IPS-18c (cell line): Measurements from ENCODE around the gene NUP210L.

Experiments used
- H3K4me3 ChIP-seq: 2 replicates; pipeline ENCODE4 v1.7.0; 2013; ENCODE audit warnings: low read depth, mild to moderate bottlenecking, low read length, moderate library complexity; ENCODE audit not compliant: insufficient read depth
- H3K9me3 ChIP-seq: one replicate; pipeline ENCODE4 v1.6.1; 2013; ENCODE audit warnings: mild to moderate bottlenecking, low read length, moderate library complexity; ENCODE audit not compliant: control insufficient read depth, insufficient read depth

The NUP210L gene

GRCh38 chr1:153963030-153963849 is 191.6 kb downstream of the NUP210L start, which contains the start of gene SLC39A1:
Gene SLC39A1 (minus strand): TSS chr1:153963537. CDS start chr1:153962715, 822 bp downstream.
- peak within 1 kb of the TSS; percentile 88 for H3K4me3 ChIP-seq

GRCh38 chr1:153962088-153963029 is 192.5 kb downstream of the NUP210L start:
- Histone ChIP-seq H3K9me3 (peaks cover 4% of the 10 kb centered on the region), H3K4me3 (peak overlapping the region; percentile 88)

More at GRCh38 chr1:153963030-153963849, 191.6 kb downstream of the NUP210L start, which contains the start of gene SLC39A1:
- peaks cover 4% of the 10 kb centered on the region for H3K9me3 ChIP-seq

- Histone ChIP-seq H3K4me3 (peak overlapping the region; percentile 88), H3K9me3 (peaks cover 4% of the 10 kb centered on the region)
These were observed 193.5 kb downstream of the NUP210L start for GRCh38 chr1:153961421-153961820.

DNA sequence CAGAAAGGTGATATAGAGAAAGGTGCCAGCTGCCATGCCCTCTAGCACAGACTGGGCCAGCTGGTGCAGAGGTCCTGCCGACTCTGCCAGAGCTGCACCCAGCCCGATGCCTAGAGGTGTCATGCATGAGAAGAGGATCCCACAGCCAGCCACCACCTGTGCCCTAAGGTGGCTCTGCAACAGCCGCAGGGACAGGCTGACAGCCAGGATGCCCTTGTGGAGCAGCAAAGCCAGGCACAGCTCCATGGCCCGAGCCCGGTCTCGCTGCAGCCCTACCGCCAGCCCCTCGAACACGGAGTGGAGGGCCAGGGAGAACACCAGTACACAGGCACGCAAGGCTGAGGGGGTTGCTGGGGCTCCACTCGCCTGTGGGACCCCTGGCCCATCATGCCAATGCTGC is 194.7 kb downstream of the NUP210L start:
- Histone ChIP-seq H3K4me3 (no peak overlapping the region), H3K9me3 (peaks cover 4% of the 10 kb centered on the region)

GRCh38 chr1:153959454-153959853 is 195.4 kb downstream of the NUP210L start:
- Histone ChIP-seq H3K9me3 (peaks cover 4% of the 10 kb centered on the region), H3K4me3 (no peak overlapping the region)

GRCh38 chr1:153958961-153959260 is 196.0 kb downstream of the NUP210L start:
- H3K9me3 ChIP-seq = peaks cover under 1% of the 10 kb centered on the region
- no peak overlapping the region for H3K4me3 ChIP-seq

- Histone ChIP-seq H3K4me3 (peak within 1 kb of the TSS; percentile 96), H3K9me3 (no peaks in the 10 kb centered on the region)
These were observed 196.5 kb downstream of the NUP210L start, which contains the start of gene CRTC2 for GRCh38 chr1:153958111-153958960. Gene CRTC2 (minus strand): TSS chr1:153958612. CDS start chr1:153958497, 115 bp downstream.

DNA sequence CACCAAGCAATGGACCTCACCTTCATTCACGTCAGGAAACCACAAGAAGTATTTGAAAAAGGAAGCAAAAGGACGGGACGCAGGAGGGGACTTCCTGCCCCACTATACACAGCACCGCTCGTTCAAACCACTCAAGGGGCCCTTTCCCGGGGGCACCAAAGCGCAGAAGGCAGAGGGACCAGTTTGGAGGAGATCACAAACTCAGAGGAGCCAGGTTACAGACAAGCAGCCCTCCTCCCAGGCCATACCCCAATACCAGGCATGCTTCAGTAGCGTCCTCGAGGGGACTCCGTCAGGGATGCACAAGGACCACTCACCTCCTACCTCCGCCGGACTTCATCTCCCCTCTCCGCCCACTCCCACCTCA is 197.1 kb downstream of the NUP210L start:
- peak overlapping the region; percentile 96 for H3K4me3 ChIP-seq
- H3K9me3 ChIP-seq = no peaks in the 10 kb centered on the region

GRCh38 chr1:153956997-153957715 is 197.7 kb downstream of the NUP210L start:
- Histone ChIP-seq H3K9me3 (no peaks in the 10 kb centered on the region), H3K4me3 (peak overlapping the region; percentile 96)

DNA sequence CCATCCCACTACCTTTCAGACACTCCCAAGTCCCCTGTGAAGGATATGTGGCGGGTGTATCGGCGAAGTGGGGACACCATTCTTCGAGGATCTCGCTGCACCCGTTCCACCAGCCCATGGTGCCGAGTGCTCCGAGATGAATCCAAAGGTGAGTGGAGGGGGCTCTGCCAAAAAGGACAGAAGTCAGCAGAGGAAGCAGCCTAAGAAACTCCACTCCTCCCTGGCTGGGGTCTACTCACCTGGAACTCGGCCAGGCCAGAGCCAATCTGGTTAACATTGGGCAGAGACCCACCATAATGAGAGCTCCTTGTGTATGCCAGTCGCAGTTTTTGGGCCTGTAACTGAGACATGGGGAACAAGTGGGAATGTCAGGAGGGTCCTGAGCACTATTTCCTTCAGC is 200.0 kb downstream of the NUP210L start:
- H3K4me3 ChIP-seq = no peak overlapping the region

DNA sequence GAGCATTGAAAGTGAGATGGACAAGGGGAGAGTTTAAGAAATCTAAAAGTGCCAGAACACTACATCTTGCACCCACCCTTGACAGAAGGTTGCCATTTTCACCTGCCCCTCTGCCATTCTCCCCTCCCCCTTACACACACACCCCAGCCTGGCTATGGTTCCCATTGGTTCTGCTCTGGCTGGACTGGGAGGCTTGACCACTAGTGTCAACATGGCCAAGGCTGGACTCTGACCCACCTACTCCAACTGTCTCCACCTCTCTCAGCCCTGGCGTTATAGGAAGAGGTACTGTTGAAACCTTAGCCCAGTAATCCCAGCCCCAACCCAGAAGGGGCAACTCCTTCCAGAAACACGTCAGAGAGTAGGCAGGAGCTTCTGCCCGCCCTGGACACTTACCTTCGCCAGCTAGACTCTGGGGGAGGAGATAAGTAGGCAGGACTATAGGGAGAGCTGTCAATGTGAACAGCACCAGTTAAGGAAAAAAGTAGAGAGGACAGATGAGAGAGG is 201.0 kb downstream of the NUP210L start:
- Histone ChIP-seq H3K9me3 (no peaks in the 10 kb centered on the region), H3K4me3 (no peak overlapping the region)

More for the DNA sequence above, 200.0 kb downstream of the NUP210L start:
- no peaks in the 10 kb centered on the region for H3K9me3 ChIP-seq

GRCh38 chr1:153951801-153952200 is 203.1 kb downstream of the NUP210L start:
- Histone ChIP-seq H3K4me3 (no peak overlapping the region), H3K9me3 (no peaks in the 10 kb centered on the region)

DNA sequence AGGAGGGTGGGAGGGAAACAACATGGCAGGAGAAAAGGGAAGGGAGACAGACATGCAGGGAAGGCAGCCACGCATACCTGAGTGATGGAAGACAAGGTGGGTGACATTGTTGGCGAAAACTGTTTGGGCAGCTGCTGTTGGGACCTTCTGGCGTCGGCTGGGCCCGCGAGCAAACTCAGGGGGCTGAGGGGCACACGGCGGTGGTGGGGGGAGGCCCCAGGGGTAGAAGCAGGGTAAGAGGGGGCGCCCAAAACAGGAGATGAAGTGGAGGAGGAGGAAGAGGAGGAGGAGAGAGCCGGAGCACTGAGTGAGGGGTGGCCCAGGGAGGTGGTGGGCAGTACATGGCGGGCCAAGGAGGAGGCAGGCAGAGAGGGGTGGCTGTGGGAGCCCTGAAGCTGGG is 203.7 kb downstream of the NUP210L start:
- Histone ChIP-seq H3K9me3 (no peaks in the 10 kb centered on the region), H3K4me3 (no peak overlapping the region)

DNA sequence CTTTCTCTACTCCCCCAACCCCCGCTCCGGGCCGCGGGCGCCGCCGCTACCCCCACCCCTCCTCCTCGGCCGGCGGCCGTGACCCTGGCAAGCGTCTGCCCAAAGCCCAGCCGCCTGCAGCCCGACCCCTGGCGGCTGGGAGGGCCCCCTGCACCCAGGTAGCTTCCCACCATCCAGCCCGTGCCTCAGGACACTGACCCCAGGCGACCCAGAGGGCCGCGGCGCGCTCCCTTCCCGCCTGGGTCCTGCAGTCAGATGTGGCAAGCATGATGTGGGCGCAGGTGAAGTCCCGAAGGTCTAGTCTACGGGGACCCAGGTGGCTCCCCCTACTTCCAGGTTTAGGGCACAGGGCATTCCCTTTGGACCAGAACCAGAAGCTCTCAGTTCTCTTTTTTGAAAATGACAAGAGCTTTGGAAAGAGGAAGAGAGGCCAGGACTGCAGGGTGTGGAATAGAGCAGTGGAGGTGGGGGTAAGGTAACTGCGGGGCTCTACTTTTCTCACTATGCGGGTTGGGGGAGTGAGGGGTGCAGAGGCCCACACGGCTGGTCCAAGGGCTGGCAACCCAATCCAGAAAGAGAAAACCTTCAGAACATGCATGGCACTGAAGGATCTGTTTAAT is 208.1 kb downstream of the NUP210L start, which contains the start of gene DENND4B:
Gene DENND4B, minus strand, starts transcription at position 97 of the 620 bp plus-strand sequence. CDS start 2,344 bp downstream, outside the sequence.
- Histone ChIP-seq H3K9me3 (no peaks in the 10 kb centered on the region), H3K4me3 (peak within 1 kb of the TSS; percentile 89)

DNA sequence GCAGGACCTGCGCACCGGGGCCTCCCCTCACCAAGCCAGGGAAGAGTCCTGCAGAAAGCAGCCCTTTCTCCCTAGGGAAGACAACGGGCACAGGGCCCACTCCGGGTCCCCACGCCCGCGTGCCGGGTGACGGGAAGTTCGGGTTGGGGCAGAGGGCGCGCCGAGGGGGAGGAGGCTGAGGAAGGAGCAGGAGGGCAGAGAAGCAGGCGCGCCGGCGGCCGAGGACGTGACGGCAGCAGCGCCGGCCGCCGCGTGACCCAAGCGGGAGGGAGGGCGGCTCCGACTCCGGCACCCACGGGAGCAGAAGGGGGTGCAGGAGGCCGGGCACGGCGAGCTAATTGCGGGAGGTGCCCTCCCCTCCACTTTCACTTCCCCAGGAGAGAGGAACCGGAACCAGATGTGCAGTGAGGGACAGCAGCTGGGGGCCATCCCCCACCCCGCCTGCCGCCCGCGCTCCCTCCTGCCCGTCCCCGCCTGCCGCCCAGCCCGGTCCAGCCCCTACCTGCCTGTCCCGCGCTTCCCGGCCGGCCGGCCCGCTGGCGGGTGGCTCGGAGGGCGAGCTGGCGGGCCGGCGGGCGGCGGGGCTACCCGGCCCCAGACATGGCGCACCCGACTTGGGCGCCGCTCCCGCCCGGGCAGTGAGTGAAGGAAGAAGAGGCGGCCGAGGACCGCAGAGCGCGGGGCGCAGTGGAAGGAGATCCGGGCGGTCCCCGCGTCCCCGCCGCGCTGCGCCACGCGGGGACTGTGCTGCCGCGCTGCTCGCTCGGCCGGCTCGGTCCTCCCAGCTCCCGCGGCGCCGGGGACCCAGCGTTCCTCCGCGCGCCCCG is 208.9 kb downstream of the NUP210L start:
- H3K9me3 ChIP-seq = no peaks in the 10 kb centered on the region
- peak overlapping the region; percentile 89 for H3K4me3 ChIP-seq
